RPMI7951 (cell line): ENCODE measurements around the gene ARSB. TPM values are rescaled to one million over a fixed set of nuclear protein-coding genes. Genes with fewer than 3 reads are reported as not detected.

Experiments
- DNase-seq: peaks from one replicate; pipeline ENCODE4 v3.0.0-alpha.2; 2012; ENCODE audit warnings: low read depth
- total RNA-seq: library from RNA; depleted of rRNA; stranded (reverse); fragments of >200 nt; shearing (Covaris generic); gene quantifications from 2 replicates; pipeline ENCODE4 v1.2.3, GENCODE V29; 2014

Gene ARSB
- total RNA-seq, 1 experiment from 2014 or later: 18.5 TPM

DNA sequence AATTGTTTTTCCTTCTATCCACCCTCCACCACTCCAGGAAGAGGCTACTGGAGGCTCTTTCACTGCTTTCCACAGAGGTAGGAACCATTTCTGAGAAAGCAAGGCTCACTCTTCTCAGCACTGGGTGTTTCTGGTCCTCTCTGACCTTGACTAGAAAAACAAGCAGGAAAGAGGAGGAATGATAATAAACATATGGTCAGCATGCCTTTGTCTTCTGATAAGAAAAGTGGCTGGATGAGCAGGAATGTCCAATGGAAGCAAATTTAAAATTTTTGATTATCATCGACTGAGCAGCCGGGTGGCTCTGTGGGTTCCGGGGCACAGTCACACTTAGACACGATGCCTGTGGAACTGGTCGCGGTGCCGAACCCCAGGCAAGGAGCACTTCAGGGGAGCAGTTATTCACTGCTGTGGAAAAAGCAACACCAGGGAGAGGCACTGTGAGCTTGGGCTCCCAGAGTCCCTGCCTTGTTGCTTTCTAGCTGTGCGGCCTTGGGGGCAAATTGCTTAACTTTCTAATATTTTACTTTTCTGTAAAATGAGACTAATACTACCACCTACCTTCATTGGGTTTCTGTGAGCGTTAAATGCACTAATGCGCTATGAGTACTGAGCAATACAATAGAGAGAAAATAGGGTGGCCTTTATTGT, 179.5 kb downstream of the ARSB start:
- no peak for DNase-seq

- DNase-seq: no peak
These were observed 180.1 kb downstream of the ARSB start for GRCh38 chr5:78804995-78805394.

DNA sequence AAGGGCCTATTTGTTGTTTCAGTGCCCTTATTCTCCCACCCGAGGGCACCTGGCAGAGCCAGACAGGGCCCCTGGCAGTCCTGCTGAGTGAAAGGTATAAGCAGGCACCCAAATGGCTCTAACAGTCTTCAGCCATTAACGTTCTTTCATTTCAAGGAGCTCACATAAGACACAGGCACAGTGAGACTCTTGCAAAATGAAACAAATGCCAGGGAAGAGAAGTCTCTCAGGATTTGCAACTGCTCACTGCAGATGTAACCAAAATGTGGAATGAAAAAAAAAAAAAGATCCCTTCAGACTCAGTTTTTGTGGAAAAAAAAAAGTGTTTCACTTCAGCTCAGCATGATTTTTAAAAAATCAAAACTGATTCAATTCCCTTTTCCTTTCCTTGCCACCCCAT, 181.2 kb downstream of the ARSB start:
- DNase-seq: no peak

- DNase-seq: no peak
These were observed 181.8 kb downstream of the ARSB start for GRCh38 chr5:78803353-78803752.

- peak; percentile 63 for DNase-seq
These were observed 183.7 kb downstream of the ARSB start for GRCh38 chr5:78801413-78801812.

GRCh38 chr5:78799266-78800017, 185.7 kb downstream of the ARSB start:
- peak; percentile 84 for DNase-seq

DNA sequence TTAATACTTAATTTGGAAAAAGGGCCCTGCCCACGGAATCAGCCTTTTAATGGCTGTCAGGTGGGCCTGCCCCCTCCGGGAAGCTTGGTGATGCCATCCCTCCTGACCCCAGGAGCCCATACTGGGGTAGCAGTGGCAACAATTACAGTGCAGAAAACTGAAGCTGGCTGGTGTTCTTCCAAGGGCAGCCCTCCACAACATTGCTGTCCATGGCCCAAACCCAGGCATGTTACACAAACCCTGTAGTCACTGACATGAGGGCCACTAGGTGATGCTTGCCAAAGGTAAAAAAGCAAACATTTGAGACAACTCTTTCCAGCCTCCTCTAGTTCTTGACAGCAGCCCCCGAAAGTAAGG, 186.5 kb downstream of the ARSB start:
- DNase-seq: no peak

- peak; percentile 81 for DNase-seq
These were observed 187.0 kb downstream of the ARSB start for GRCh38 chr5:78797936-78798672.

DNA sequence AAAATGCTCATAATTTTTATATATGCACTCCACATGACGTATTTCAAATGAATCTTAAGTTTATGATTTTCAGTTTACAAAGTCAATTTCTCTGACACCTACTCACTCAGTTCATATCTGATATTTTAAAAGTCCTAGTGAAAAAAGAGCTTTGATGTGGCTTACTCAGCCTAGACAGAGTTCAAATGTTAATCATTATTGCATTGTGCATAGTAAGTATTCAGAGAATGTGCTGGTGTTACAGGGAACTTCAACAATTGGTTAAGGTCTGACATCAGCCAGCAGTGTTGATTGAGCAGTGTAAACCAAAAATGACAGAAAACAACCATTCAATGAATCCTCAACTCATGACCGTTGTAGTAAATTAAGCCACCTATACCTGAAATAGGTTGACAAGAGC, 189.4 kb downstream of the ARSB start:
- no peak for DNase-seq

DNA sequence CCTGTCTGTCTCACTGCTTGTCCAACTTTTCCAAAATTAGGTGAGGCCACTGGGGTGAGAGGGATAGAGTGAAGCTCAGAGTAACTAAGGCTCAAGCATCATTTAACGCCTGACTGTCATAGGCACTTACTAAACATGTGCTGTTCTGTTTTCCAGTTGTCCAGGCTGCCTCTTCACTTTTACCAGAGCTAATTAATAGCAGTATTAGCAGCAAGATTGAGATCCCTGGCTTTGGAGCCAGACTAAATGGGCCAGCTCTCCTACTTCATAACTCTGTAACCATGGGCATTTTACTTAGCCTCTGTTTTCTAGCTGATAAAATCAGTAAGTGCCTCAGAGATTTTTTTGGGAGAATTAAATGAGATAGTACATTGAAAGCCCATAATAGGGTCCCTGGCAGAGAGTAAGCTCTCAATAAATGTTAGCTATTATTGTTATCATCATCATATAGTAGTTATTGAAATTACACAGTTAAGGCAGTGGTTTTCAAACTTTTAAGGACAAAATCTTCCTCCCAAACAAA, 190.4 kb downstream of the ARSB start:
- DNase-seq: no peak

DNA sequence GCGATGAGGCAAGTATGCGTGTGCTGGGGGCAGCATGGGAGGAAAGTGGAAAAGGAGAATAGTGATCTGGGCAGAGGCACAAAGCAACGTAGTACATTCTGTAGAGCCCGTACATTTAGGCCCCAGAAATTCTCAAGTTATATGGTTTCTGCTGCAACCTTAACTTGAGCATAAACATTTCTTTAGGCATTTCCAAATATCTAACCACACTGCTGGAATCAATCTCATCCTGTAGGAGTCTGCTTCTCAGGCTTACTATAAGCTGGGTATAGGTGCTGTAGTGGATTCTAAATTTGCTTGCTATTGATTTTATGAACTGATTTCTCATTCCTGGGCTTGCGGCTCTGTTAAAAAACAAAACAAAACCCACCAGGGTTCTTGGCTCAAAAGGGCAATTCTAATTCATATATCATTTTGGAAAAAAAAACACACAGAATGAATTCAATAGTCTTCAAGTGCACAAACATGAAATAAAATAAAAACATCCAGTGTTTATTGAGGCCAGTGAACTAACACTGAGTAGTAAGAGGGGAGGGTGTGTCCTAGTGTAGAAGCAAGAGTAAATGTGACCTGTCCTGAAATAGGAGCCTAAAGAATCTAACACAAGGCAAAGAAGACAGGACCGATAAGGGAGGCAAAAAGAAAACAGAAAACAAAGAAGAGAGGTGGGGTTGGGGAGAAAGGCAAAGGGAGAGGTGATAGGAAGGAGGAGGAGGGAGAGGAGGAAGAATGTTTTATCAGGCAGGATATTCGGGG, 191.0 kb downstream of the ARSB start:
- DNase-seq: no peak

DNA sequence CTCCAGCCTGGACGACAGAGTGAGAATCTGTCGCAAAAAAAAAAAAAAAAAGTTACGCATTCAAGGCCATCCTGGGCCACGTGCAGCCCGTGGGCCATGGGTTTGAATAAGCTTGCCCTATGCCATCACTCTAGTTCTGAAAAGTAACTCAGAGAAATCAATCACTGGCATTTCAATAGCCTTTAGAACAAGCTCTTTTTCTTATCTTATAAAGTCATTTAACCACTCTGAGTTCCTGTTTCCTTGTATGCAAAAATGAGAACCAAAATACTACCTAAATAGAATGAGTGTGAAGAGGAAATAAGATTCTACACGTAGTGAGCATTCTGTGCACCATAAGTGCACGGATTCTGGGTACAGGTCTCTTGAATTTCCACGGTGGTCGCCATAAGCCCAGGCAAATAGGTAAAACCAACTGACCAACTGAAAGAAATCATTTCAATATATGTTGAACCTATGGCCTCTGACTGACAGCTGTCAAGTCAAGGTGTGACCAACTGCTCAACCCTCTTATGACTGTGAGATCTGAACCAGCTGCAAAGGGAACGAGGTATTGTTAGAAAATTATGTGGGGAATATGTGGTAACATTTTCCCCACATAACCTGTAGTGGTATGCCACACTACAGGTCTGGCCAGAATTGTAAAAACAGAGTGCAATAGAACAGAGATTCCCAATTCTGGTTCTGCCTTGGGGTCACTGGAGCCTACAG, 192.6 kb downstream of the ARSB start:
- no peak for DNase-seq

GRCh38 chr5:78791501-78792100, 193.5 kb downstream of the ARSB start:
- DNase-seq: no peak

DNA sequence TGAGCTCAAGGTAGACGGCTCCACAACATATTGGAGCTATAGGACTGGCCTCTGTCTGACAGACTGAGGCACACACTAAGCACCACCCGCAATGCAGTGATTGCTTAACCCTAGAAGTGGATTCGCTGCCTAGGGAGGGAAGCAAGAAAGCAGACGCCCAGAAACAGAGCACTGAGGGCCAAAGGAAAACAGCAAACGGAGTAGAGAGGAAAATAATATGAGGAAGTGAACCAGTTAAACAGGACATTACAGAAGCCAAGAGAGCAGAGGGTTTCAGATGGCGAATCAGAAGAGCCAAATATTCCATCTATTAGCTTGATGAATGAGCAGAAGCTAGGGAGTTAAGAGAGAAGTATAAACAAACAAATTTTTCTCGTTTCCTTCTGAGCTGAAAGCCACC, 197.3 kb downstream of the ARSB start:
- no peak for DNase-seq

DNA sequence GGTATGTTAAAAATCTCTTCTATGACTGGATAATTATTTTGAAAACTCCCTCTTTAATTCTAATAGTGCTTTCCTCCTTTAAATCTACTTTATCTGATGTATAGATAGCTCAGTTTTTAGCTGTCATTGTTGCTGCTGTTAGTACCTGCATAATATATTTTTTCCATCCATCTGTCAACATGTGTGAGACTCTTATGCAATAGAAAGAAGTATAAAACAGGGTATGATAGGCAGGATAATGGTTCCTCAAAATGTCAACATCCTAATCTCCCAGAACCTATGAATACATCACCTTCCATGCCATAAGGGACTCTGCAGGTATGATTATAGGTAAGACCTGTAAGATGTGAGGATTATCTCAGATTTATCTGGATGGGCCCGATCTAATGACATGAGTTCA, 199.7 kb downstream of the ARSB start:
- no peak for DNase-seq

- no peak for DNase-seq
These were observed 201.5 kb downstream of the ARSB start for GRCh38 chr5:78783434-78784130.

DNA sequence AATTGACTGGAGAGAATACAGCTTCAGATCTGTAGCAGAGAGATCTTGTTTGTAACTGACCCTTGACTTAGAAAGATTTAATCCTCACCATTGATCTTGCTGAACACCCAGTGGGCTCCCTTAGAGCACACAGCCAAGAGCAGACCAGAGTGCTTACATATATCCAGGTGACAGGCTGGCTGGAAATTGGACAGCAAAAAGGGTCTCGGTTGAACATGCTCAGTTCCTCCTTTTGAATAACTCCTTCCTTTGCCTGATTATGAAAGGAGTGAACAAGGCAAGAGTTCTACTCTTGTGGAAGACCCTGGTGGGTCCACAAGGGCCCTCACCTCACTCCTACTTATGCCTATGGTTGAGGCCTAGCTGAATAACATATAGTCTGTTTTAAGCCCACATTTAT, 202.4 kb downstream of the ARSB start:
- no peak for DNase-seq

DNA sequence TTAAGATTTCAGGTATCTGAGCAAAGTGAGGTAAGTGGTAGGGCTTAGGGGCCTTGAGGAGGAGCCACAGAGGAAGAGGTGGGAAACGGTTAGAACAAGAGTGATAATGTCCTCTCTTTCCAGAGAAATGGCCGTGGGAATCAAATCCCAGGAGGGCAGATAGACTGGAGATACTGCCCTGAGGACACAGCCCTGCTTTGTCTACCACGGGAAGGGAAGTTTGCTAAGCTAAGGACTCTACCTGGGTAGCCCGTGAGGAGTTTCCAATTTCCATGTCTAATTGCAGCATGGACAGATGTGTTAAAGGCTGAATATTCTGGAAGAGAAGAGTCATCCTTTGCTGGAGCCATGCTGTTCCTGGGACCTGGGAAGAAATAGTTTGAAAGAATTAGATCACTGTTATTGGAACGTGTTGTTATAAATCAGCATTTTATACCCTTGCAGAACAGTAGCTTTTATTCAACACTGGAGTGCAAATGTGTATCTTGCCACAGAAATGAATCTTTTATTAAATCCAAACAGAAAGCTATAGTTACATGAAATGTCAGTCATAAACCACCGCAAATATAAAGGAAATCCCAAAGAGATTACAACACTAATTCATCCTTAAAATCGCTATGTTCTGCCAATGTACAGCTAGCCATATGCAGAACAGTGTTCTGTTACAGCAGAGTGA, 203.4 kb downstream of the ARSB start:
- DNase-seq: no peak

- DNase-seq: peak; percentile 87
These were observed 205.1 kb downstream of the ARSB start for GRCh38 chr5:78779771-78780616.
